A549 (cell line): ENCODE results near the gene FBXL20. TPM values are rescaled to one million over a fixed set of nuclear protein-coding genes. Genes with fewer than 3 reads are reported as not detected.
A peak's percentile ranks its signal among the peaks of the same experiment; 100 is the strongest.

ENCODE experiments used
- ATAC-seq, 2 experiments: fragments of 200-7000 bp in 1 of 2; fragments of >200 bp in 1 of 2; cut with Nextera tagmentation in 1 of 2; cut with Tn5 transposase in 1 of 2; 3 replicates each; pipeline versions ENCODE4 v1.8.0 to v1.9.1; 2018 to 2020; ENCODE audit warnings: mild to moderate bottlenecking in 1 of 2, moderate library complexity in 1 of 2
- CTCF ChIA-PET: fragments of 300-600 bp; sonication (Branson Sonifier 250); formaldehyde crosslinking; extraction: SDS; loops from one replicate; lab custom pipeline; 2021; ENCODE audit warnings: antibody characterized with exemption, inconsistent platforms; lab: Yijun Ruan, JAX
- POLR2A ChIA-PET: fragments of 350-600 bp; formaldehyde crosslinking; extraction: SDS; loops from one replicate; lab custom pipeline; 2021; ENCODE audit warnings: antibody characterized with exemption, inconsistent platforms; lab: Yijun Ruan, JAX
- DNase-seq, 2 experiments: peaks; one replicate each; pipeline versions ENCODE4 v3.0.0 to v3.0.0-alpha.2; 2011 to 2016; ENCODE audit warnings: low read depth in 1 of 2, low spot score in 1 of 2
- FAIRE-seq: peaks from 2 replicates; lab custom pipeline; 2011; peaks lifted over from hg19 to GRCh38; lab: Jason Lieb, UNC
- H3K27ac ChIP-seq, 2 experiments: fragments of >200 bp; sonication (Bioruptor Twin); formaldehyde crosslinking; 3 replicates each; pipeline ENCODE4 v1.5.1; 2016 to 2017
- H3K4me1 ChIP-seq: fragments of >200 bp; sonication (Bioruptor Twin); formaldehyde crosslinking; 3 replicates; pipeline ENCODE4 v1.6.1; 2016
- H3K4me2 ChIP-seq: fragments of >200 bp; sonication (Bioruptor Twin); formaldehyde crosslinking; 3 replicates; pipeline ENCODE4 v1.6.1; 2016
- H3K4me3 ChIP-seq: fragments of >200 bp; sonication (Bioruptor Twin); formaldehyde crosslinking; 3 replicates; pipeline ENCODE4 v1.5.1; 2016
- H3K9me3 ChIP-seq: fragments of >200 bp; sonication (Bioruptor Twin); formaldehyde crosslinking; 3 replicates; pipeline ENCODE4 v1.6.1; 2016
- CEBPB ChIP-seq, 2 experiments: fragments of >200 bp in 1 of 2; sonication (Bioruptor Twin) in 1 of 2; formaldehyde crosslinking in 1 of 2; IDR thresholded peaks; 2 replicates each; pipeline ENCODE4 v1.6.1; 2012 to 2016
- CHD4 ChIP-seq: fragments of 200-600 bp; sonication (generic); IDR thresholded peaks from 2 replicates; pipeline ENCODE4 v1.6.1; 2016; ENCODE audit warnings: antibody characterized with exemption, mild to moderate bottlenecking, borderline replicate concordance
- HOXB13 ChIP-seq: fragments of 250-450 bp; sonication (Bioruptor Pico); IDR thresholded peaks from 2 replicates; pipeline ENCODE4 v1.5.0; 2020; ENCODE audit warnings: low read depth, mild to moderate bottlenecking, moderate library complexity
- JUN ChIP-seq, 2 experiments: fragments of >200 bp; sonication (Bioruptor Twin); formaldehyde crosslinking; IDR thresholded peaks; 2 replicates in 1 of 2; 3 replicates in 1 of 2; pipeline ENCODE4 v1.6.1; 2016 to 2017
- RFX5 ChIP-seq: fragments of 450-650 bp; IDR thresholded peaks from 2 replicates; pipeline ENCODE4 v1.7.1; 2014; ENCODE audit warnings: antibody characterized with exemption, mild to moderate bottlenecking, moderate library complexity
- ZFP36 ChIP-seq: fragments of 450-650 bp; IDR thresholded peaks from 2 replicates; pipeline ENCODE4 v1.6.1; 2014; ENCODE audit warnings: borderline replicate concordance; ENCODE audit not compliant: partially characterized antibody
- WGBS: methylation state at CpG from one replicate; pipeline ENCODE4 v1.1.6; 2017; ENCODE audit errors: missing lambda C conversion rate; 5-methylcytosine and 5-hydroxymethylcytosine counted together
- polyA plus RNA-seq, 4 experiments: library from polyadenylated mRNA; depleted of rRNA in 3 of 4; stranded (reverse); fragments of >200 nt; fragmentation: RNase III in 1 of 4; extraction: RNeasy Plus Mini Kit Qiagen cat#74134 plus additional on column Dnase treatment in 1 of 4; gene quantifications; 2 replicates in 3 of 4; 3 replicates in 1 of 4; pipeline ENCODE4 v1.2.3, GENCODE V29; 2011 to 2017
- TF ChIP-seq, protein P1 (sequence below): fragments of >200 bp; sonication (Bioruptor Twin); formaldehyde crosslinking; IDR thresholded peaks from 3 replicates; pipeline ENCODE4 v1.5.1; 2016
- TF ChIP-seq, protein P2 (sequence below): fragments of >200 bp; sonication (Bioruptor Twin); formaldehyde crosslinking; IDR thresholded peaks from 3 replicates; pipeline ENCODE4 v1.6.1; 2016
- TF ChIP-seq, protein P3 (sequence below): IDR thresholded peaks from 2 replicates; pipeline ENCODE4 v1.6.1; 2012
- TF ChIP-seq, protein P4 (sequence below): IDR thresholded peaks from 2 replicates; pipeline ENCODE4 v1.6.1; 2012
- TF ChIP-seq, protein P5 (sequence below): fragments of 250-450 bp; sonication (Bioruptor Pico); IDR thresholded peaks from 2 replicates; pipeline ENCODE4 v1.5.0; 2021; ENCODE audit warnings: mild to moderate bottlenecking, moderate library complexity, borderline replicate concordance
- TF ChIP-seq, protein P6 (sequence below): fragments of 200-600 bp; sonication (generic); IDR thresholded peaks from 2 replicates; pipeline ENCODE4 v1.6.1; 2016; ENCODE audit warnings: antibody characterized with exemption, mild to moderate bottlenecking, moderate library complexity

Gene FBXL20
- polyA plus RNA-seq, 2 of the 4 experiments (the other 2 are of a cell fraction), result 5.7 to 6.7 TPM

DNA sequence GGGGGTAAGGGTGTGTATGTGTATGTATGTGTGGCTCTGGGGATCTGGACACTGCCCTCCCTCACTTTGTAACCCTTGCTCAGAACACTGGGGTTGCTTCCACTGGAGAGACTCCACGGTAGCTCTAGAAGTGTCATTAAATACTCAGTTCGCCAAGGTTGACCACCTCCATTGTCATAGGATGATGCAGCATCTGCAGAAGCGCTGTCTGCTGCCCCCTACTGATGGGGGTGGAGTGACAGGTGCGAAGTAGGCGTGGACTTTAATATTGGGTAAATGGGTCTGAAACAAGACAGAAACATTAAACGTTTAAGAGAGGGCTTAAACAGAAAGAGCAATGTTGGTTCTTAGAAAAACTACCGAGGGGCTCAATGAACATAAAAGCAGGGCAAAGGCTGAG is 140.1 kb downstream of the FBXL20 start:
- WGBS, result 86% methylated on average over 7 of the region's 7 CpGs
- ChIA-PET POLR2A (no interaction called here), CTCF (interaction anchor here (0.6 to 1.3 kb wide), 5 partner anchors 11 to 135 kb away, joined by 3 to 5 read pairs (median 3); no protein-coding TSS in a partner anchor)
- Histone ChIP-seq H3K4me2 (no peak overlapping the region), H3K9me3 (no peaks in the 10 kb centered on the region), H3K4me3 (no peak overlapping the region), H3K4me1 (no peaks in the 10 kb centered on the region), H3K27ac (no peak overlapping the region)
- TF ChIP-seq, protein P1, sequence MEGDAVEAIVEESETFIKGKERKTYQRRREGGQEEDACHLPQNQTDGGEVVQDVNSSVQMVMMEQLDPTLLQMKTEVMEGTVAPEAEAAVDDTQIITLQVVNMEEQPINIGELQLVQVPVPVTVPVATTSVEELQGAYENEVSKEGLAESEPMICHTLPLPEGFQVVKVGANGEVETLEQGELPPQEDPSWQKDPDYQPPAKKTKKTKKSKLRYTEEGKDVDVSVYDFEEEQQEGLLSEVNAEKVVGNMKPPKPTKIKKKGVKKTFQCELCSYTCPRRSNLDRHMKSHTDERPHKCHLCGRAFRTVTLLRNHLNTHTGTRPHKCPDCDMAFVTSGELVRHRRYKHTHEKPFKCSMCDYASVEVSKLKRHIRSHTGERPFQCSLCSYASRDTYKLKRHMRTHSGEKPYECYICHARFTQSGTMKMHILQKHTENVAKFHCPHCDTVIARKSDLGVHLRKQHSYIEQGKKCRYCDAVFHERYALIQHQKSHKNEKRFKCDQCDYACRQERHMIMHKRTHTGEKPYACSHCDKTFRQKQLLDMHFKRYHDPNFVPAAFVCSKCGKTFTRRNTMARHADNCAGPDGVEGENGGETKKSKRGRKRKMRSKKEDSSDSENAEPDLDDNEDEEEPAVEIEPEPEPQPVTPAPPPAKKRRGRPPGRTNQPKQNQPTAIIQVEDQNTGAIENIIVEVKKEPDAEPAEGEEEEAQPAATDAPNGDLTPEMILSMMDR, result peak; percentile 39
- TF ChIP-seq ZFP36 (no peak), CHD4 (no peak), HOXB13 (CRISPR knock-in tag) (no peak)
- TF ChIP-seq, protein P2, sequence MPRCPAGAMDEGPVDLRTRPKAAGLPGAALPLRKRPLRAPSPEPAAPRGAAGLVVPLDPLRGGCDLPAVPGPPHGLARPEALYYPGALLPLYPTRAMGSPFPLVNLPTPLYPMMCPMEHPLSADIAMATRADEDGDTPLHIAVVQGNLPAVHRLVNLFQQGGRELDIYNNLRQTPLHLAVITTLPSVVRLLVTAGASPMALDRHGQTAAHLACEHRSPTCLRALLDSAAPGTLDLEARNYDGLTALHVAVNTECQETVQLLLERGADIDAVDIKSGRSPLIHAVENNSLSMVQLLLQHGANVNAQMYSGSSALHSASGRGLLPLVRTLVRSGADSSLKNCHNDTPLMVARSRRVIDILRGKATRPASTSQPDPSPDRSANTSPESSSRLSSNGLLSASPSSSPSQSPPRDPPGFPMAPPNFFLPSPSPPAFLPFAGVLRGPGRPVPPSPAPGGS, result no peak
- TF ChIP-seq, protein P3, sequence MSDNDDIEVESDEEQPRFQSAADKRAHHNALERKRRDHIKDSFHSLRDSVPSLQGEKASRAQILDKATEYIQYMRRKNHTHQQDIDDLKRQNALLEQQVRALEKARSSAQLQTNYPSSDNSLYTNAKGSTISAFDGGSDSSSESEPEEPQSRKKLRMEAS, result no peak
- TF ChIP-seq, protein P4, sequence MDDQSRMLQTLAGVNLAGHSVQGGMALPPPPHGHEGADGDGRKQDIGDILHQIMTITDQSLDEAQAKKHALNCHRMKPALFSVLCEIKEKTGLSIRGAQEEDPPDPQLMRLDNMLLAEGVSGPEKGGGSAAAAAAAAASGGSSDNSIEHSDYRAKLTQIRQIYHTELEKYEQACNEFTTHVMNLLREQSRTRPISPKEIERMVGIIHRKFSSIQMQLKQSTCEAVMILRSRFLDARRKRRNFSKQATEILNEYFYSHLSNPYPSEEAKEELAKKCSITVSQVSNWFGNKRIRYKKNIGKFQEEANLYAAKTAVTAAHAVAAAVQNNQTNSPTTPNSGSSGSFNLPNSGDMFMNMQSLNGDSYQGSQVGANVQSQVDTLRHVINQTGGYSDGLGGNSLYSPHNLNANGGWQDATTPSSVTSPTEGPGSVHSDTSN, result no peak
- no peak for FAIRE-seq
- peak; percentile 48 to 50; a peak in 3 of 6 replicates for ATAC-seq
- DNase-seq, result peak in 1 of 2 experiments; percentile 44

DNA sequence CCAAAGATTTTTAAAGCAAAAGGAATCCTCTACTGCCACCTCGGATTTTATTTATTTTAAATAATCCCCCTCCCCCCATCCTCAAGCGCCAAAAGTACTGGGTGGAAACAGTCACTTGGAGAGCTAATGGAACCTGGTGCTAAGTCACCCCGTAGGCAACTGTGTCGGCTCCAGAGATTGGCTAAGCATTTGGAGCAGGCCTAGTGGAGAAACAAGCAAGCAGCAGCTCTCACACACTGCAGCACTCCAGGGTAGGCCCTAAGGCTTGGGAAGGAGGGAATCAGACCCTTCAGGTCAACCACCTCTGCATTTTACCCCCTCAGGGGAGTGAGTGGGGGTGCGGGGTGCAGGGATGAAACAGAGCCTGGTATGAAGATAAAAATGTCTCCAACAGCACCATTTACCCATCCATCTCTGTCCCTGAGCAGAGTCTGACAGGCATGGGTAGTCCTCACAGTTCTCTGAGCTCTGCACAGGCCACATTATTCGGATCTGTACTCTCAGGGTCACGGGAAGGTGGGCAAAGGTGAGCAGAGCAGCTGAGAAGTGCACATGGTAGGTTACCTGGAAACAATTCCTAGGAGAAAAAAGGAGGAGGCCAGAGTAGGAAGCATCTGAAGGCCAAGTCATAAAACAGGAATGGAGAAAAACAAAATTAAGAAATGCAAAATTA is 148.5 kb downstream of the FBXL20 start:
- ATAC-seq, result peak; percentile 66 to 72; a peak in 5 of 6 replicates
- H3K27ac ChIP-seq, result no peak overlapping the region
- FAIRE-seq, result no peak
- POLR2A ChIA-PET, result interaction anchor here (0.7 kb wide), 1 partner anchor 42 kb away, joined by 5 read pairs; no protein-coding TSS in a partner anchor
- TF ChIP-seq, protein P5, sequence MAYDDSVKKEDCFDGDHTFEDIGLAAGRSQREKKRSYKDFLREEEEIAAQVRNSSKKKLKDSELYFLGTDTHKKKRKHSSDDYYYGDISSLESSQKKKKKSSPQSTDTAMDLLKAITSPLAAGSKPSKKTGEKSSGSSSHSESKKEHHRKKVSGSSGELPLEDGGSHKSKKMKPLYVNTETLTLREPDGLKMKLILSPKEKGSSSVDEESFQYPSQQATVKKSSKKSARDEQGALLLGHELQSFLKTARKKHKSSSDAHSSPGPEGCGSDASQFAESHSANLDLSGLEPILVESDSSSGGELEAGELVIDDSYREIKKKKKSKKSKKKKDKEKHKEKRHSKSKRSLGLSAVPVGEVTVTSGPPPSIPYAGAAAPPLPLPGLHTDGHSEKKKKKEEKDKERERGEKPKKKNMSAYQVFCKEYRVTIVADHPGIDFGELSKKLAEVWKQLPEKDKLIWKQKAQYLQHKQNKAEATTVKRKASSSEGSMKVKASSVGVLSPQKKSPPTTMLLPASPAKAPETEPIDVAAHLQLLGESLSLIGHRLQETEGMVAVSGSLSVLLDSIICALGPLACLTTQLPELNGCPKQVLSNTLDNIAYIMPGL (CRISPR knock-in tag), result no peak
- TF ChIP-seq, protein P3, result no peak
- TF ChIP-seq CEBPB (IDR thresholded peaks at IDR 0.05), result no peak
- TF ChIP-seq, protein P6, sequence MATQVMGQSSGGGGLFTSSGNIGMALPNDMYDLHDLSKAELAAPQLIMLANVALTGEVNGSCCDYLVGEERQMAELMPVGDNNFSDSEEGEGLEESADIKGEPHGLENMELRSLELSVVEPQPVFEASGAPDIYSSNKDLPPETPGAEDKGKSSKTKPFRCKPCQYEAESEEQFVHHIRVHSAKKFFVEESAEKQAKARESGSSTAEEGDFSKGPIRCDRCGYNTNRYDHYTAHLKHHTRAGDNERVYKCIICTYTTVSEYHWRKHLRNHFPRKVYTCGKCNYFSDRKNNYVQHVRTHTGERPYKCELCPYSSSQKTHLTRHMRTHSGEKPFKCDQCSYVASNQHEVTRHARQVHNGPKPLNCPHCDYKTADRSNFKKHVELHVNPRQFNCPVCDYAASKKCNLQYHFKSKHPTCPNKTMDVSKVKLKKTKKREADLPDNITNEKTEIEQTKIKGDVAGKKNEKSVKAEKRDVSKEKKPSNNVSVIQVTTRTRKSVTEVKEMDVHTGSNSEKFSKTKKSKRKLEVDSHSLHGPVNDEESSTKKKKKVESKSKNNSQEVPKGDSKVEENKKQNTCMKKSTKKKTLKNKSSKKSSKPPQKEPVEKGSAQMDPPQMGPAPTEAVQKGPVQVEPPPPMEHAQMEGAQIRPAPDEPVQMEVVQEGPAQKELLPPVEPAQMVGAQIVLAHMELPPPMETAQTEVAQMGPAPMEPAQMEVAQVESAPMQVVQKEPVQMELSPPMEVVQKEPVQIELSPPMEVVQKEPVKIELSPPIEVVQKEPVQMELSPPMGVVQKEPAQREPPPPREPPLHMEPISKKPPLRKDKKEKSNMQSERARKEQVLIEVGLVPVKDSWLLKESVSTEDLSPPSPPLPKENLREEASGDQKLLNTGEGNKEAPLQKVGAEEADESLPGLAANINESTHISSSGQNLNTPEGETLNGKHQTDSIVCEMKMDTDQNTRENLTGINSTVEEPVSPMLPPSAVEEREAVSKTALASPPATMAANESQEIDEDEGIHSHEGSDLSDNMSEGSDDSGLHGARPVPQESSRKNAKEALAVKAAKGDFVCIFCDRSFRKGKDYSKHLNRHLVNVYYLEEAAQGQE, result no peak
- no peak for TF ChIP-seq JUN (IDR thresholded peaks at IDR 0.05)
- no peak for TF ChIP-seq RFX5
- TF ChIP-seq, all 56 proteins: peak for 0
- no peak overlapping the region for H3K4me2 ChIP-seq
- no peaks in the 10 kb centered on the region for H3K9me3 ChIP-seq
- H3K4me3 ChIP-seq, result no peak overlapping the region
- no peak for DNase-seq
- WGBS, result 84% methylated on average over 7 of the region's 7 CpGs
- CTCF ChIA-PET, result interaction anchor here (1.0 to 19.1 kb wide), 5 partner anchors 7 to 136 kb away, joined by 3 to 355 read pairs (median 3); no protein-coding TSS in a partner anchor
- peaks cover 9% of the 10 kb centered on the region; the same call in 1 of the 3 replicates for H3K4me1 ChIP-seq
